Testis (tissue), 2 donors: ENCODE results near the gene SDK1.

Source experiments
- CTCF ChIP-seq, 3 experiments: fragments of 450-650 bp in 2 of 3; fragments of 200-600 bp in 1 of 3; sonication (generic) in 1 of 3; IDR thresholded peaks; one replicate each; pipeline ENCODE4 v1.5.1; 2016 to 2019; ENCODE audit warnings: antibody characterized with exemption in 3 of 3, mild to moderate bottlenecking in 2 of 3, moderate library complexity in 1 of 3
- POLR2A ChIP-seq: fragments of 450-650 bp; IDR thresholded peaks from one replicate; pipeline ENCODE4 v1.6.1; 2017; ENCODE audit warnings: antibody characterized with exemption, mild to moderate bottlenecking, moderate library complexity

GRCh38 chr7:4272141-4272540, 971.1 kb downstream of the SDK1 start:
- TF ChIP-seq POLR2A (no peak), CTCF (IDR thresholded peaks at IDR 0.05) (no peak)
